ENCODE results near the gene TBCD. TPM values are rescaled to one million over a fixed set of nuclear protein-coding genes. Genes with fewer than 3 reads are reported as not detected.

The TBCD gene
- total RNA-seq, 3 donors from 2014 or later, result 45.4 to 65.9 (median 53.3) TPM

DNA sequence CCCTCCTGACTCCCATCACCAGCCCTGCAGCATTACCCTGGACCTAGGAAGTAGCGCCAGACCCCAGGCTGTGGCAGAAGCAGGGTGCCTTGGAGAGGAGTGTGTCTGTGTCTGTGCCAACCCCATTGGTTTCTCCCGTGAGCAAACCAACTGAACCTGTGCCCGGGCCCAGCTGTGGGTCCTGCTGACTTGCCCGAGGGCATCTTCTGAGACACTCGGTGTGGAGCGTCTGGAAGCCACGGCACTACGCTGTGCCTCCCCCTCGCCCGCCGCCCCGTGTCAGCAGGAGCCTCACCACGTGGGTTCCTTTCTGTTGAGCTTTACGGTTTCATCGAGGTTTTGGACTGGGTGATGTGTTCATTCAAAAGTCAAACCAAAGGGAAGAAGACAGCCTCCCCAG is 60.2 kb downstream of the TBCD start:
- Histone ChIP-seq H3K4me1 (no peaks in the 10 kb centered on the region), H3K9me3 (no peaks in the 10 kb centered on the region), H3K4me3 (no peak overlapping the region), H3K27ac (no peak overlapping the region), H3K36me3 (no peaks in the 10 kb centered on the region), H3K27me3 (no peaks in the 10 kb centered on the region)
- TF ChIP-seq POLR2AphosphoS5 (IDR thresholded peaks at IDR 0.05), result no peak
- TF ChIP-seq, protein P1, sequence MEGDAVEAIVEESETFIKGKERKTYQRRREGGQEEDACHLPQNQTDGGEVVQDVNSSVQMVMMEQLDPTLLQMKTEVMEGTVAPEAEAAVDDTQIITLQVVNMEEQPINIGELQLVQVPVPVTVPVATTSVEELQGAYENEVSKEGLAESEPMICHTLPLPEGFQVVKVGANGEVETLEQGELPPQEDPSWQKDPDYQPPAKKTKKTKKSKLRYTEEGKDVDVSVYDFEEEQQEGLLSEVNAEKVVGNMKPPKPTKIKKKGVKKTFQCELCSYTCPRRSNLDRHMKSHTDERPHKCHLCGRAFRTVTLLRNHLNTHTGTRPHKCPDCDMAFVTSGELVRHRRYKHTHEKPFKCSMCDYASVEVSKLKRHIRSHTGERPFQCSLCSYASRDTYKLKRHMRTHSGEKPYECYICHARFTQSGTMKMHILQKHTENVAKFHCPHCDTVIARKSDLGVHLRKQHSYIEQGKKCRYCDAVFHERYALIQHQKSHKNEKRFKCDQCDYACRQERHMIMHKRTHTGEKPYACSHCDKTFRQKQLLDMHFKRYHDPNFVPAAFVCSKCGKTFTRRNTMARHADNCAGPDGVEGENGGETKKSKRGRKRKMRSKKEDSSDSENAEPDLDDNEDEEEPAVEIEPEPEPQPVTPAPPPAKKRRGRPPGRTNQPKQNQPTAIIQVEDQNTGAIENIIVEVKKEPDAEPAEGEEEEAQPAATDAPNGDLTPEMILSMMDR (IDR thresholded peaks at IDR 0.05), result no peak
- TF ChIP-seq POLR2A (IDR thresholded peaks at IDR 0.05), result no peak
- intact Hi-C loops (cut with DNase I; ENCODE audit: low total_unique reads), result no loop called here
- DNase-seq (ENCODE audit: low spot score in 2 of 2), result no peak

DNA sequence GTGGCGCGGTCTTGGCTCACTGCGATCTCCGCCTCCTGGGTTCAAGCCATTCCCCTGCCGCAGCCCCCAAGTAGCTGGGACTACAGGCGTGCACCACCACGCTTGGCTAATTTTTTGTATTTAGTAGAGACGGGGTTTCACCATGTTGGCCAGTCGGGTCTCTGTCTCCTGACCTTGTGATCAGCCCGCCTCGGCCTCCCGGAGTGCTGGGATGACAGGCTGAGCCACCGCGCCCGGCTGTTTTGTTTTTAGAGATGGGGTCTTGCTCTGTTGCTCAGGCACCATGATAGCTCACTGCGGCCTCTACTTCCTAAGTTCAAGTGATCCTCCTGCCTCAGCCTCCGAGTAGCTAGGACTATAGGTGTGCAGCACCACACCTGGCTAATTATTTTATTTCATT is 60.7 kb downstream of the TBCD start:
- Histone ChIP-seq H3K4me3 (no peak overlapping the region), H3K4me1 (no peaks in the 10 kb centered on the region), H3K36me3 (no peaks in the 10 kb centered on the region), H3K9me3 (no peaks in the 10 kb centered on the region), H3K27me3 (no peaks in the 10 kb centered on the region), H3K27ac (no peak overlapping the region)
- TF ChIP-seq POLR2A (IDR thresholded peaks at IDR 0.05), result no peak
- TF ChIP-seq POLR2AphosphoS5 (IDR thresholded peaks at IDR 0.05), result no peak
- TF ChIP-seq, protein P1 (IDR thresholded peaks at IDR 0.05), result no peak
- intact Hi-C loops (cut with DNase I; ENCODE audit: low total_unique reads), result no loop called here
- no peak for DNase-seq (ENCODE audit: low spot score in 2 of 2)

DNA sequence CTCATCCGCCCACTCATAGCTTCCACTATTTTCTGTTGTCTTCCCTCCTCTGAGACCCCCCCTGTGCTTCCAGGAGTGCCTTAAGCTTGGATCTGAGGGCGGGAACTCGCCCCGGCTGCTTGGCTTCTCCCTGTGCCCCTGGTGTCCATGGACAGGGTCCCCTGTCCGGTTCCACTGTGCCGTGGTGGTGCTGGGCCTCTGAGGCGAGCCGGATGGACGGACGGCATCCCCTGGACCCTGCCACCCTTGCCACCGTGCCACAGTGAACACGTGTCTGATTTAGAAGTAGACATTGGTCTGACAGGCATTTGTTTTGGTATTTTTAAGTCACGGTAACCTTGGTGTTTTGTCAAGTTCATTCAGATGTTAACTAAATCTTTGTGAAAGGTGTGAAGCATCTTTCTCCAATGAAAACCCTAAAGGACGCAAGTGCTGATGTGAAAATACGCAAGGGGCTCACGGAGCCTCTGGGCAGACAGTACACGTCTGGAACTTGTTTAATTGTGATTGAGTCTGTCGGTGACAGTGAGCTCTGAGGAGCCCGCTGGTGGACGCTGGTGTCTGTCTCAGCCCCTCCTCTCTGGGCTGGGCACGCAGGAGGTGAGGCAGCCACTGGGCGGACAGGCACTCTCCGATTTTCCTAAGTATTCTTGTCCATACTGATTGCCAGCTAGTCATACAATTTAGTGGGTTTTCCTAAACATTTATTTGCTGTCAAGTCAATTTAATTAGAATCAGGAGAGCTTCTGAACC is 61.6 kb downstream of the TBCD start:
- Histone ChIP-seq H3K4me1 (no peaks in the 10 kb centered on the region), H3K4me3 (no peak overlapping the region), H3K36me3 (no peaks in the 10 kb centered on the region), H3K27ac (no peak overlapping the region), H3K27me3 (no peaks in the 10 kb centered on the region), H3K9me3 (no peaks in the 10 kb centered on the region)
- intact Hi-C loops (cut with DNase I; ENCODE audit: low total_unique reads), result no loop called here
- TF ChIP-seq, protein P1 (IDR thresholded peaks at IDR 0.05), result no peak
- no peak for TF ChIP-seq POLR2AphosphoS5 (IDR thresholded peaks at IDR 0.05)
- no peak for TF ChIP-seq POLR2A (IDR thresholded peaks at IDR 0.05)
- DNase-seq (ENCODE audit: low spot score in 2 of 2), result no peak

DNA sequence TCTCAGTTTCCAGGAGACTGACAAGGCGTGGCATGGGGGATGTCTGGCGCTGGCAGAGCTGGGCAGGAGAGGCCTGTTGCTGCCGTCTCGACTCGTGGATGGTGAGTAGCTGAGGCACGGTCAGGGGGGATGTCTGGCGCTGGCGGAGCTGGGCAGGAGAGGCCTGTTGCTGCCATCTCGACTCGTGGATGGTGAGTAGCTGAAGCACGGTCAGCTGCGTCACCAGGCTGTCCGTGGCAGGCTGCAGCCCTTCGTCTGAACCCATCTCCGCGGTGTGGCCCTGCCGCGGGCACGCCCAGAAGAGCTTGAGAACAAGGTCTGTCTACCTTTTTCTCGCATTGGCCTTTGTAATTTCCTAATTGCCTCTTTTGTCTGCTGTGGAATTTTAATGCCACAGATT is 63.0 kb downstream of the TBCD start:
- no peak for DNase-seq (ENCODE audit: low spot score in 2 of 2)
- Histone ChIP-seq H3K27me3 (no peaks in the 10 kb centered on the region), H3K4me3 (no peak overlapping the region), H3K9me3 (peaks cover 6 to 8% of the 10 kb centered on the region in 2 donors), H3K36me3 (no peaks in the 10 kb centered on the region), H3K4me1 (no peaks in the 10 kb centered on the region), H3K27ac (no peak overlapping the region)
- intact Hi-C loops (cut with DNase I; ENCODE audit: low total_unique reads), result no loop called here
- no peak for TF ChIP-seq POLR2A (IDR thresholded peaks at IDR 0.05)
- TF ChIP-seq, protein P1 (IDR thresholded peaks at IDR 0.05), result no peak

DNA sequence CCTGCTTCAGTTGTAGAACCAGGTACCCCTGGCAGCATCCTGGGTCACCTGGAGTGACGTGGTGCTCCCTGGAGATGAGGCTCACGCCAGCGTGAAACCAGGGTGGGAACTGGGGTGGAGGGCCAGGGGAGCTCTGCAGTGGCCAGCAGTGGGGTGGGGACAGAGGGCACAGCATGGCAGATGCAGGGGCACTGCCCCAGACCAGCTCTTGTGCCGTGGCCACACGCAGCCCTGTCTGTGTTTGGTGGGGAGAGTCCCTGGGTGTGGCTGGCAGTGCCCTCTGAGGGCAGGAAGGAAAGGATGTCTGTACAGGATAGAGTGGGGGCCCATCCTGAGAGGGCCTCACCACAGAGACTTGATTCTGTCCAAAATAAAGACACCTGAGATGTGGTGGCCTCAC is 63.5 kb downstream of the TBCD start:
- H3K27ac ChIP-seq, result no peak overlapping the region
- H3K4me3 ChIP-seq, result no peak overlapping the region
- H3K9me3 ChIP-seq, result peaks cover 8 to 11% of the 10 kb centered on the region in 2 donors
- no peak for DNase-seq (ENCODE audit: low spot score in 2 of 2)
- no peaks in the 10 kb centered on the region for H3K36me3 ChIP-seq
- intact Hi-C loops (cut with DNase I; ENCODE audit: low total_unique reads), result no loop called here
- H3K4me1 ChIP-seq, result no peaks in the 10 kb centered on the region
- no peaks in the 10 kb centered on the region for H3K27me3 ChIP-seq
- TF ChIP-seq, protein P1 (IDR thresholded peaks at IDR 0.05), result no peak
- TF ChIP-seq POLR2A (IDR thresholded peaks at IDR 0.05), result no peak
- no peak for TF ChIP-seq POLR2AphosphoS5 (IDR thresholded peaks at IDR 0.05)

Data from breast epithelium (tissue), 4 donors.